PC-9 (cell line): ENCODE data around the gene SMAD6. TPM values are rescaled to one million over a fixed set of nuclear protein-coding genes. Genes with fewer than 3 reads are reported as not detected.

Source experiments
- BruUV-seq: library from RNA; stranded (reverse); fragments of 400-500 nt; replicated peaks from 2 replicates; lab custom pipeline; 2021; lab: Mats Ljungman, UMichigan
- CTCF ChIA-PET: fragments of 300-600 bp; sonication (Branson Sonifier 250); formaldehyde crosslinking; loops from one replicate; lab custom pipeline; 2022; ENCODE audit warnings: antibody characterized with exemption; lab: Charles Lee
- POLR2A ChIA-PET: fragments of 300-600 bp; sonication (Branson Sonifier 250); formaldehyde crosslinking; loops from one replicate; lab custom pipeline; 2022; ENCODE audit warnings: antibody characterized with exemption; ENCODE audit not compliant: unreplicated experiment; lab: Charles Lee
- DNase-seq, 2 experiments: peaks; one replicate each; pipeline versions ENCODE4 v3.0.0 to v3.0.0-alpha.2; 2015 to 2022; ENCODE audit warnings: mixed read lengths in 1 of 2
- H2AFZ ChIP-seq: fragments of 200-600 bp; sonication (generic); 2 replicates; pipeline ENCODE4 v1.8.1; 2017; ENCODE audit warnings: antibody characterized with exemption
- H3F3A ChIP-seq: fragments of 200-600 bp; sonication (generic); 2 replicates; pipeline ENCODE4 v1.8.1; 2017; ENCODE audit warnings: antibody characterized with exemption, mild to moderate bottlenecking, low read depth; ENCODE audit not compliant: insufficient read depth
- H3K27ac ChIP-seq: fragments of 200-600 bp; sonication (generic); 2 replicates; pipeline ENCODE4 v1.6.1; 2016; ENCODE audit warnings: mixed run types
- H3K27me3 ChIP-seq: fragments of 200-600 bp; sonication (generic); 2 replicates; pipeline ENCODE4 v1.6.1; 2016; ENCODE audit warnings: low read depth, mixed run types; ENCODE audit not compliant: insufficient read depth
- H3K36me3 ChIP-seq: fragments of 200-600 bp; sonication (generic); 2 replicates; pipeline ENCODE4 v1.6.1; 2016; ENCODE audit warnings: low read depth, mixed run types
- H3K4me1 ChIP-seq: fragments of 200-600 bp; sonication (generic); replicated peaks from 2 replicates; pipeline ENCODE4 v1.6.1; 2016; ENCODE audit warnings: mixed run types; ENCODE audit not compliant: insufficient read depth
- H3K4me2 ChIP-seq: fragments of 200-600 bp; sonication (generic); 2 replicates; pipeline ENCODE4 v1.6.1; 2017; ENCODE audit warnings: mixed run types
- H3K4me3 ChIP-seq: fragments of 200-600 bp; sonication (generic); 2 replicates; pipeline ENCODE4 v1.6.1; 2016; ENCODE audit warnings: mixed run types
- H3K79me2 ChIP-seq: fragments of 200-600 bp; sonication (generic); 2 replicates; pipeline ENCODE4 v1.6.1; 2017; ENCODE audit warnings: low read depth, mixed run types
- H3K9me2 ChIP-seq: fragments of 200-600 bp; sonication (generic); 2 replicates; pipeline ENCODE4 v1.8.1; 2017; ENCODE audit warnings: mild to moderate bottlenecking; ENCODE audit not compliant: insufficient read depth
- H3K9me3 ChIP-seq: fragments of 200-600 bp; sonication (generic); 2 replicates; pipeline ENCODE4 v1.8.1; 2016; ENCODE audit warnings: low read depth; ENCODE audit not compliant: insufficient read depth
- H4K20me1 ChIP-seq: fragments of 200-600 bp; sonication (generic); 2 replicates; pipeline ENCODE4 v1.8.1; 2017; ENCODE audit not compliant: insufficient read depth
- CTCF ChIP-seq: fragments of 200-600 bp; sonication (generic); conservative IDR thresholded peaks from 2 replicates; pipeline ENCODE4 v1.6.1; 2017; ENCODE audit warnings: mixed run types, antibody characterized with exemption, mild to moderate bottlenecking, moderate library complexity
- EZH2 ChIP-seq: fragments of 200-600 bp; sonication (generic); IDR thresholded peaks from 2 replicates; pipeline ENCODE4 v1.8.0; 2017; ENCODE audit warnings: antibody characterized with exemption, low read depth
- intact Hi-C: fragments of 100-400 bp; cut with micrococcal nuclease; formaldehyde crosslinking; loops from one replicate; pipeline ENCODE4 v1.10.0; 2022; ENCODE audit not compliant: unreplicated experiment
- total RNA-seq: library from RNA; stranded (reverse); gene quantifications from 2 replicates; pipeline ENCODE4 v1.2.3, GENCODE V29; 2021

The SMAD6 gene
- total RNA-seq, 1 experiment from 2014 or later, result 7.1 TPM

GRCh38 chr15:66764072-66764786 lies 62.2 kb downstream of the SMAD6 start:
- TF ChIP-seq EZH2 (no peak), CTCF (no peak)
- ChIA-PET CTCF (no interaction called here), POLR2A (no interaction called here)
- Histone ChIP-seq H3K9me3 (no peaks in the 10 kb centered on the region), H2AFZ (no peak overlapping the region), H3K27ac (no peak overlapping the region), H3K4me1 (peaks cover 81% of the 10 kb centered on the region), H3K27me3 (no peaks in the 10 kb centered on the region), H3K79me2 (peaks cover 26% of the 10 kb centered on the region; the same call in 1 of the 2 replicates), H3K36me3 (no peaks in the 10 kb centered on the region), H3K4me3 (no peak overlapping the region), H4K20me1 (no peaks in the 10 kb centered on the region), H3K4me2 (peak overlapping the region; percentile 44), H3F3A (peaks cover 42% of the 10 kb centered on the region), H3K9me2 (no peaks in the 10 kb centered on the region)
- BruUV-seq, result no TSS peak
- intact Hi-C loops, result no loop called here
- DNase-seq, result no peak

- peaks cover 50% of the 10 kb centered on the region for H3F3A ChIP-seq
- ChIA-PET CTCF (no interaction called here), POLR2A (interaction anchor here (0.6 kb wide), 2 partner anchors 34 to 63 kb away, joined by 3 to 7 read pairs; no protein-coding TSS in a partner anchor)
- H3K9me2 ChIP-seq, result no peaks in the 10 kb centered on the region
- peak overlapping the region; percentile 66 for H3K4me2 ChIP-seq
- no peaks in the 10 kb centered on the region for H4K20me1 ChIP-seq
- H3K4me1 ChIP-seq, result peaks cover 83% of the 10 kb centered on the region
- intact Hi-C loops, result loop anchor here (2.0 to 5.0 kb wide), 2 partner anchors 17 to 258 kb away; partner anchors contain the start of gene ZWILCH
- peak overlapping the region; percentile 71 for H3K27ac ChIP-seq
- H3K9me3 ChIP-seq, result no peaks in the 10 kb centered on the region
- no peak overlapping the region for H2AFZ ChIP-seq
- H3K79me2 ChIP-seq, result peaks cover 28% of the 10 kb centered on the region; the same call in 1 of the 2 replicates
- BruUV-seq, result no TSS peak
- H3K4me3 ChIP-seq, result 0 out of 2 replicates have a peak overlapping the region, but pooled peaks have one; percentile 8
- no peaks in the 10 kb centered on the region for H3K27me3 ChIP-seq
- DNase-seq, result peak; percentile 95 to 97
- no peak for TF ChIP-seq CTCF
- H3K36me3 ChIP-seq, result no peaks in the 10 kb centered on the region
These were observed 63.6 kb downstream of the SMAD6 start for GRCh38 chr15:66765478-66766281.
